Prostate gland (tissue), 2 donors: Measurements from ENCODE around the gene FAM43B.

ENCODE experiments used
- POLR2A ChIP-seq: fragments of 450-650 bp; IDR thresholded peaks from one replicate; pipeline ENCODE4 v1.6.1; 2016; ENCODE audit warnings: antibody characterized with exemption, mild to moderate bottlenecking
- POLR2AphosphoS5 ChIP-seq: sonication (generic); formaldehyde crosslinking; IDR thresholded peaks from one replicate; pipeline ENCODE4 v1.6.1; 2017; ENCODE audit warnings: antibody characterized with exemption
- TF ChIP-seq, protein P1 (sequence below), 4 experiments: fragments of 200-600 bp in 2 of 4; fragments of 450-650 bp in 2 of 4; sonication (generic) in 2 of 4; IDR thresholded peaks; 1 replicate in 3 of 4; 2 replicates in 1 of 4; pipeline ENCODE4 v1.5.1; 2016 to 2019; ENCODE audit warnings: antibody characterized with exemption in 4 of 4, mild to moderate bottlenecking in 2 of 4, moderate library complexity in 2 of 4

DNA sequence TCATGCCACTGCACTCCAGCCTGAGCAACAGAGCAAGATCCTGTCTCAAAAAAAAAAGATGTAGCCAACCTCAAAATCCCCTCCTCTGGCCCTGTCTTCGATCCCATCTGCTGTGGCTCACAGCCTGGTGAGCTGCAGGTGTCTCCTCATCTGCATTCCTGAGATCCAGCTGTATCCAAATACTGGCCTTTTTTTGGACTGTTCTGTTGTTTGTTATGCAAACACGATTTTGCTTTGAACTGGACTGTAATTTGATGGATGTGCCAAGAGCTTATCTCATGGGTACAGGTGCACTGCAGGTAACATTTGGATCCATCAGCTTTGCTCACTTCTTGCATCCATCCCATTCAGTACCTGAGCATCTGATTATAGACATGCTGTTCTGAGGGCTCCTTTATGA lies 14.1 kb upstream of the FAM43B start:
- TF ChIP-seq POLR2AphosphoS5 (no peak), POLR2A (no peak)
- TF ChIP-seq, protein P1, sequence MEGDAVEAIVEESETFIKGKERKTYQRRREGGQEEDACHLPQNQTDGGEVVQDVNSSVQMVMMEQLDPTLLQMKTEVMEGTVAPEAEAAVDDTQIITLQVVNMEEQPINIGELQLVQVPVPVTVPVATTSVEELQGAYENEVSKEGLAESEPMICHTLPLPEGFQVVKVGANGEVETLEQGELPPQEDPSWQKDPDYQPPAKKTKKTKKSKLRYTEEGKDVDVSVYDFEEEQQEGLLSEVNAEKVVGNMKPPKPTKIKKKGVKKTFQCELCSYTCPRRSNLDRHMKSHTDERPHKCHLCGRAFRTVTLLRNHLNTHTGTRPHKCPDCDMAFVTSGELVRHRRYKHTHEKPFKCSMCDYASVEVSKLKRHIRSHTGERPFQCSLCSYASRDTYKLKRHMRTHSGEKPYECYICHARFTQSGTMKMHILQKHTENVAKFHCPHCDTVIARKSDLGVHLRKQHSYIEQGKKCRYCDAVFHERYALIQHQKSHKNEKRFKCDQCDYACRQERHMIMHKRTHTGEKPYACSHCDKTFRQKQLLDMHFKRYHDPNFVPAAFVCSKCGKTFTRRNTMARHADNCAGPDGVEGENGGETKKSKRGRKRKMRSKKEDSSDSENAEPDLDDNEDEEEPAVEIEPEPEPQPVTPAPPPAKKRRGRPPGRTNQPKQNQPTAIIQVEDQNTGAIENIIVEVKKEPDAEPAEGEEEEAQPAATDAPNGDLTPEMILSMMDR (IDR thresholded peaks at IDR 0.05) = no peak
